GM13977 (cell line): ENCODE measurements around the gene SFTPA1.
"Not testable (repeated sequence)": the region's sequence is repeated elsewhere in the genome, so short reads cannot be mapped to it uniquely, and the experiment has no call there.

Experiments used
- DNase-seq: peaks from one replicate; pipeline ENCODE4 v3.0.0; 2012; ENCODE audit warnings: low spot score
- CTCF ChIP-seq: IDR thresholded peaks from 2 replicates; pipeline ENCODE4 v1.5.1; 2012; ENCODE audit warnings: mild to moderate bottlenecking, control low read depth; ENCODE audit not compliant: insufficient read depth; ENCODE audit errors: extremely low read depth, missing control alignments
- in situ Hi-C: fragments of 300-500 bp; cut with MboI; formaldehyde crosslinking; loops from one replicate; pipeline ENCODE4 v1.12.0; 2022; ENCODE audit warnings: low sequenced_read_pairs, low pct_unique_long_range_greater_than_20kb, mixed read lengths, inconsistent platforms; ENCODE audit not compliant: unreplicated experiment

Gene SFTPA1

GRCh38 chr10:79615577-79615976 lies 4.8 kb downstream of the SFTPA1 start:
- in situ Hi-C loops = no loop called here
- no peak for DNase-seq
- TF ChIP-seq CTCF = no peak

GRCh38 chr10:79616164-79616563 lies 5.4 kb downstream of the SFTPA1 start:
- in situ Hi-C loops = no loop called here
- TF ChIP-seq CTCF = no peak
- no peak for DNase-seq

- not testable (repeated sequence) for DNase-seq
Measured at GRCh38 chr10:79623663-79624062, 12.9 kb downstream of the SFTPA1 start.

GRCh38 chr10:79627075-79627474 lies 16.3 kb downstream of the SFTPA1 start:
- TF ChIP-seq CTCF = no peak
- in situ Hi-C loops = no loop called here
- no peak for DNase-seq

More at GRCh38 chr10:79623663-79624062, 12.9 kb downstream of the SFTPA1 start:
- in situ Hi-C loops = not testable (repeated sequence)

GRCh38 chr10:79628083-79628482 lies 17.3 kb downstream of the SFTPA1 start:
- no peak for TF ChIP-seq CTCF
- DNase-seq = no peak
- in situ Hi-C loops = no loop called here

GRCh38 chr10:79628988-79629954 lies 18.5 kb downstream of the SFTPA1 start:
- in situ Hi-C loops = no loop called here
- DNase-seq = no peak
- no peak for TF ChIP-seq CTCF

- TF ChIP-seq CTCF = no peak
- in situ Hi-C loops = no loop called here
- DNase-seq = no peak
Measured at GRCh38 chr10:79629955-79630327, 19.2 kb downstream of the SFTPA1 start.

GRCh38 chr10:79636654-79637199 lies 26.0 kb downstream of the SFTPA1 start:
- DNase-seq, in situ Hi-C loops: not testable (repeated sequence)
